GM18508 (cell line): ENCODE results near the gene JAK2.
"Not testable (repeated sequence)": the region's sequence is repeated elsewhere in the genome, so short reads cannot be mapped to it uniquely, and the experiment has no call there.

Experiments used
- ATAC-seq: cut with Tn5 transposase; IDR thresholded peaks from one replicate; pipeline ENCODE4 v1.9.1; 2021; ENCODE audit warnings: moderate number of reproducible peaks; ENCODE audit not compliant: insufficient read depth, unreplicated experiment

The JAK2 gene

DNA sequence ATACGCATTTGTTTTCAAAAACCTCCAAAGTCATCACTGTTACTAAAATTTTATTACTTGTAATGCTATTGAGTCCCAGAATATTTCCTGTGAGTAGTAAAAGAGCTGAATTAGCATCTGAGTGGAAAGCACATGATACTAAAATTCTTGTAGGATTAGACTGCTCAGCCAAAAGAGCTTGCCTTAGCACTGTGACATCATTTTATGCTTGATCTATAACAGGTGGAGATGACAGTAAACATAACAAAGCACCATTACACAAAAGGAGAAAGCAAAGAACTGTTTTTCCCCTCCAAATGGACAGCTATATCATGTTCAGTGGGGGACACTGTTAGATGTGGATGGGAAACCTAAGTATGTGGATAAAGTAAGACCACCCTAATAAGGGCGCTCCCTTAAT, 5.8 kb upstream of the JAK2 start:
- no peak for ATAC-seq

DNA sequence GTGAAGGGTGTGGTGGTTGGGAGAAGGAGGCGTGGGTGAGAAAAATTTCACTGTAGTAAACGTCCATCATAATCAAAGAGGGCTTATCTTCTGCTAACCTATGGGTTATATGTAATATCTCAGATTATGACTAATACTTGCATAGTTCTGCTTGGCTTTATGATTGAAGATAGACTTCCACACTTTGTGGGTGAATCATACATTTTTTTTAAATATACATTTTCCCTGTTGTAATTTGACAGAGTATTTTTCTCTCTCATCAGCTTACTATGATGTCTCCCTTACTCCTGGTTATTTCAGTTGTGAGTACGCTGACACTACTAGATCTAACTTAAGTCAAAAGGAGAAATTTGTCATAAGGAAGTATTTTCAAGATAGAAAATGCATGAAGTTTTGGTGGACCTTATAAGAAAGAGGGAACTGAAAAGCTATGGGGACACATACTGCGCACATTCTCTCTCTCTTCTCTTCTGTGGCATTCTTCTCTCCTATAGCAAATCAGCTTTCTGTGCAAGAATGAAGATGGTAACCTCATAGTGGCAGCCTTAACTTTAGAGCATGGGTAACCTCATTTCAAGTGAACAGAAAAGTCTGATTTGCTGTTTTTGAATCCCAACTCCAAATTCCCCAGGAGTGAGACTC, 4.9 kb upstream of the JAK2 start:
- ATAC-seq: no peak

DNA sequence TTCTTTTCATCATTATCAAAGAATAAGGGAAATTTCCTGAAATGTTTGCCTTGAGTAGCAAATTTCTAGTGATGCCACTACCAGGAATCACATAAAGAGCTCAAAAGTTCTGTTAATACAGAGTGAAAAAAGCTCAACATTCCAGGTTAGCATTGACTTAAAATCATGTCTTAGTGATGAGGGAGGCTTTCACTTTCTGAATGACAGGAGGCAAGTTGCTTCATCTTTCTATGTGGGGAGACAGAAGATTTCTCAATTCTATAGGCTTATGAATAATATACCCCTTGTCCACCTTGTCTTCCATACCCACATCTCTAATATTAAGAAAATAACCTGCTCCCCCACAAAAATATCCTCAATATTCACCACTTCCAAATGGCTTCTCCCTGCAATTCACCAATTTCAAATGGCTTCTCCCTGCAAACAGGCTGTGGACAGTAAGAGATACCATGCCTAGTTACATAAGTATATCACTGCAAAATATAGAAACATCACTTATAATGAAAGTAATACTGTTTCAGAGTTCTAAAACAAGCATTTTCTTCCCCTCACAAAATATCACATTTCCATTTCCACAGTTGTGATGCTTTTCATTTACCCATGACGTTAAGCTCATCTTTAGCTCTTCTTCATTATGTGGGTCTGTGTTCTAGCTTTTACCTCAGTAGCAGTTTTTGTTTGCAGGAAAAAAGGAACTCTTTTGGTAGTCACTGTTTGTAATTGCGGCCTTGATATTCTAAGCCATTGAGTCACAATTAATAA, 2.2 kb upstream of the JAK2 start:
- no peak for ATAC-seq

DNA sequence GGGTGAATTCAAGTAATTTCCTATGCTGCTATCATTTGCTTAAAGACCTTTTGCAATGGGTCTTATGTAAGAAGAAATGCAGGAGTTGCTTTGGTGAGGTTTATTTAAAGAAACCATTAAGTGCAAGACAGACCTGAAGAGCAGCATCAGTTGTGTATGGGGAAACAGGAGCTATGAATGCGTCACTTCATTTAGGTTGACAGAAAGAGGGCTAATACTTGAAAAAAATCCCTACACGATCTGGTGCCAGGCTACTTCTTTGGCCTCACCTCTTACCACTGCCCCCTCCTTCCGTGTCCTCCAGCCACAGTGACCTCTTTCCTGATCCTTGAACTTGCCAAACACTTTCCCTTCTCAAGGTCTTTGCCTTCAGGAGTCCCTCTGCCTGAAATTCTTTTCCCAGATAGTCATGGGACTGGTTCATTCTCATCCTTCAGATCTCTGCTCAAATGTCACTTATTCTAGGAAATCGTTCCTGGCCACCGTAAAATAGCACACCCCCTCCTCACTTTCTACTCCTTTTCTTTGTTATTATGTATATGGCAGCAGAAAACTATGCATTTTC, 1.4 kb upstream of the JAK2 start:
- no peak for ATAC-seq

DNA sequence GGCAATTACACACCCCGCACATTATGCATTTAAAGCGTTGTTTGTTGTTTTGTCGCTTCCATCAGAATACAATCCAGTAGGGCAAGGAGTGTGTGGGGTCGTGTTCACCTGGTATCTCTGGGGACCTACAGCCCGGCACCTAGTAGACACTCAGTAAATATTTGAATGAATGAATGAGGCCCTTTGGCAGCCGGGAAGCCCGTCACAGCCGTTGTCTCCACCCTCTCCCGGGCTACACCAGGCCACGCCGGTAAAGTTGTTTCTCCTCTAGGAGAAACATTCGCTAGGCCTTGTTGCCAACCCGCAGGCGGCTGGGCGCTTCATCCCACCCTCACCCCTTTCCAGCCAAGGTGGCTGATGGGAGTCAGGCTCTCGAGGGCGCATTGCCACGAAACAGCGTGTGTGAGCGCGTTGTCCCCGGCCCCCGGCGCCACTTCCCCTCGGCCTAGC, 876 bp upstream of the JAK2 start:
- no peak for ATAC-seq

DNA sequence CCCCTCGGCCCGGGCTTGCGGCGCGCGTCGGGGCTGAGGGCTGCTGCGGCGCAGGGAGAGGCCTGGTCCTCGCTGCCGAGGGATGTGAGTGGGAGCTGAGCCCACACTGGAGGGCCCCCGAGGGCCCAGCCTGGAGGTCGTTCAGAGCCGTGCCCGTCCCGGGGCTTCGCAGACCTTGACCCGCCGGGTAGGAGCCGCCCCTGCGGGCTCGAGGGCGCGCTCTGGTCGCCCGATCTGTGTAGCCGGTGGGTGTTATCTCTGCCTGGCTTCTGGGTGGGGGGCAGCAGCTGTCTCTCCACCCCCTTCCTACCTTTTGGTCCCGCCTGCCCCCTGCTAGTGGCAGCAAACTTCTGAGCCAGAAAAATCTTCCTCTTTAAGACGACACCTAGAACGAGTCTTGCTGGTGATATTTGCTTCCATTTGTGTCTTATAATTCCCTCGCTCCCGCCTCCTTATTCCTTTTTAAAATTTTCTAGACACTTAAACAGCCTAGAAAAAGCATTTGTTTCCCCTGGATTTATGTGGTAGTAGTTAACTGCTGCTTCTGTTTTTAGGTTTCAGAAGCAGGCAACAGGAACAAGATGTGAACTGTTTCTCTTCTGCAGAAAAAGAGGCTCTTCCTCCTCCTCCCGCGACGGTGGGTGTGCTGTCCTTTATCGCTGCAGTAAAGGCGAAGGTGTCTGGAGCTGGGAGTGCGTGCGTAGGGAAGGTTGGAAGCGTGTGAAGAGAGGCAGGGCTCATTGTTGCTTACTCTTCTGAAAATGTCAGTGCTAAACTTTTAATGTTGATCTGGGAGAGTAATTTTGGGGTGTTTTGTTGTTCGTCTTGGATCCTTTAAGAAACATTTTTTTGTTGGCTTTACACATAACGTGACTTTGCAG, 554 bp downstream of the JAK2 start:
- no peak for ATAC-seq

DNA sequence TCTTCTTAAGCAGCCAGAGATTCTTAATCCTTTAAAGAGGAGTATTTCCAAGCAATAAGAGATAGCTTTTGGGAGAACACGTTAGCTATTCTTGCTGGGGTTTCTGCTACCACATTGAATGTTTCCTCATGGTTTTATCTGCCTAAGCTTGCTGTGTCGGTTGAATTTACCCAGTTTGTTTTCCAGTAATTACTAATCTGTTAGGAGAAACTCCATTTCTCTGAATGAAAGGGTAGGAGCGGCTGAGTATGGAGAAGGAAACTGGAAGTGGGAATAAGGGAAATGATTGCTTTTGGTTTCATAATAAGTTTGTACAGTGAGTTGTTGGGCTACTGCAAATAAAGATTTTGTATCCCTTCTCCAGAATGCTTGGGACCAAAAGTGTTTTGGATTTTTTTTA, 1.2 kb downstream of the JAK2 start:
- no peak for ATAC-seq

DNA sequence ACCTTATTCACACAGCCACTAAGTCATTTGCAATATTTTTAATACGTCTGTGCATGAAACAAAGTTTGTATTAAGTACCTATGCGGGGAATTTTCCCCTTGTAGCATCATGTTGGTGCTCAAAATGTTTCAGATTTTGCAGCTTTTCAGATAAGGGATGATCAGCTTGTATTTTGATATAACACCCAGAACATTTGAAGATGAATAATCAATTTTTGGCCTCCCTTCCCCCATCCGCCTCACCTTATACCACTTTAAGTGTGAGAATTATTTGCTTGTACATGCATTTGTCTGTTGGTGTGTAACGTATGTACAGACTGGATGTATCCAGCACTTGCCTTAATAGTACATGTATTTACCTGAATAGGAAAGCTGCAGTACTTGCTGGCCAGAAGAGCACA, 1.7 kb downstream of the JAK2 start:
- ATAC-seq: no peak

DNA sequence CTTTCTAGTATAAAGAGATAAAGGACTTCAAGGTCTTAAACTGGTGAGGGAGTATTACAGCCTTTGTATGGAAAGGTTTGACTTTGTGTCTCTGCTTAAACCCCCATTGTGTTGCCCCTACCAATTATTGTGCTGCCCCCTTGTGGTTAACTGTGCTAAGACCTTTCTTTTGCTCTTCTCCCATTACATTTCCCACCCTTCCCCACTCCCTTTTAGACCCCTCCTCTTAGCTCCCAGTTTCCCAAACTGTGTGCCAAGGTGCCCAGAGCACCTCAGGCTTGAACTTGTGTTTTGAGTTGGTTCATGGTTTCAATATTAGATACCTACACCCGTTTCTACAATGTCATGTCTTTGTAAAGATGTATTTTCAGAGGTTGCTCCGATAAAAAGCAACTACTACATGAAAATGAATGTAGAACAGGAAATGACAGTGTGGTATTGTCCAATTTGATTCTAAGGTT, 2.9 kb downstream of the JAK2 start:
- no peak for ATAC-seq

DNA sequence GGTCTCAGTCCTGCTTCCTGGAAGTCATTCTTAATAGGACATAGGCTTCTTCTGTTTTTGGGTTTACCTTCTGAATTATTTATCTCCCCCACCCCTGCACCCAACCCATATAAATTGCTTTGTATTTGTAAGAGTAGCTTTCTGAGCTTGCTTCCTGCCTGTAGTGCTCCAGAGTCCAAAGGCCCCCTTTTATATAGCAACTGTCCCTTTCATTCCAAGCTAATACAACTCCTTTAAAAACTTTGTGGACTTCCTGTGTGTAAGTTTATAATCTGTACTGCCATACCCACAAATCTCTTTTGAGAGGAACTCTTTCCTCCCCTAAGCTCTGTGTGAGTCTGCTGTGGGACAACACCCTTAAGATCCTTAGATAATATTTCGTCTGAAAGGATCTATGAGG, 7.8 kb downstream of the JAK2 start:
- ATAC-seq: no peak

DNA sequence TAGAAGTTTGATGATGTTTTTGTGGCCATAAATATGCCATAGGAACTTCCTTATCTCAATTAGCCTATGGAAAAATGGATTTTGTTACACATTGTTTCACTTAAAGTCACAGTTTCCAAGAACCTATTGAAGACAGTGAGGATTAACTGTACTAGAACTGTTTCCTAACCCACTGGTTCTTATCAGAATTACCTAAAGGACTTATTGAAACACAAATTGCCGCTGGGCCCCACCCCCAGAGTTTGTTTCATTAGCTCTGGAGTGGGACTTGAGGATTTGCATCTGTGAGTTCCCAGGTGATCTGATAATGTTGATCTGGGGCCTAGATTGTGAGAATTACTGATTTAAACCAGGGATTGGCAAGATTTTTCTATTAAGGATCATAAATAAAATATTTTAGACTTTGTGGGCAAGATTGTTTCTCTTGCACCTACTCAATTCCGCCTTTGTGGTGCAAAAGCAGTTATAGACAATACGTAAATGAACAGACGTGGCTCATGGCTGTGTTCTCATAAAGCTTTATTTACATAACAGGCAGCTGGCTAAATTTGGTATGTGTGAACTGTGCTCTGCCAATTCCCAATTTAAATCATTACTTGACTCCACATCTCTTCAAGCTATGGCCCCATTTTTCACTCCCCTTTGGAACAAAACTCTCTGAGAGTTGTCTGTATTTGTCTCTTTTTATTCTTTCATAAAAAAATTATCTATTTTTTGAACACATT, 9.3 kb downstream of the JAK2 start:
- ATAC-seq: no peak

DNA sequence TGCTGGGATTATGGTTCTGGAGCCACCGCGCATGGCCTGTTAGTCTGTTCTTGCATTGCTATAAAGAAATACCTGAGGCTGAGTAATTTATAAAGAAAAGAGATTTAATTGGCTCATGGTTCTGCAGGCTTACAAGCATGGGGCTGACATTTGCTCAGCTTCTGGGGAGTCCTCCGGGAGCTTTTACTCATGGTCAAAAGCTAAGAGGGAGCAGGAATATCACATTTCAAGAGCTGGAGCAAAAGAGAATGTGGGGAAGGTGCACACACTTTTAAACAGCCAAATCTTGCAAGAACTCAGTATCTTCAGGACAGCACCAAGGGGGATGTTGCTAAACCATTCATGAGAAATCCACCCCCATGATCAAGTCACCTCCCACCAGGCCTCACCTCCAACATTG, 12.1 kb downstream of the JAK2 start:
- no peak for ATAC-seq

DNA sequence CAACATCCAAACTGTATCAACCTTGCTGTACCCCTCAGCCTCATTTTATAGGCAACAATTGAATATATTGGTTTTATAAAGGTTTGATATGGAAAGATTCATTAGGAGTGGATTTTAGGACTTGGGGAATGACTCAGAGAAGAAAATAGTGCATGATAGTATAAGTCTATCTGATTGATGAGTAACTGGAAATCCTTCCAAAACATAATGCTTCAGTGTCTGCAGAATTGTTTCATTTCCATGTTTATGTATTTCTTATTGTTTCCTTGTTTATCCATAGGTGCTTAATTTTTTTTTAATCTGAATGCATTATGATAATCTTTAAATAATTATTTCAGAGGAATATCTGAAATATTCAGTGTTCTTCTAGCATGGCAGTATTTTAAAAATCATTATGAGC, 12.6 kb downstream of the JAK2 start:
- no peak for ATAC-seq

DNA sequence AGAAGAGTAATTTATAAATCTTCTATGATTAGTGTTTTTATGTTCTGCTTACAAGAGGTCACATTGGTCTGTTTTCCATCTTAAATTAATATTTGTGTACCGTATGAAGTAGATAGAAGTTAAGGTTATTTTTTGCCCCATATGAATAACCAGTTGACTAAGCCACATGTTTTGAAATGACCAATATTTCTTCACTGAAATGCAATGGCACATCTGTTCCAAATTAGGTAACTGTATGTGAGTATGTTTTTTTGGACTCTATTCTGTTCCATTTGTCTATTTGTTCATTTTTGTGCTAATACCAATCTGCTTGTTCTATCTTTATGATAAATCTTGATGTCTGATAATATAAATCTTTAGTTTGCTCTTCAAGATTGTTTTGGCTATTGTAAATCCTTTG, 17.7 kb downstream of the JAK2 start:
- no peak for ATAC-seq

DNA sequence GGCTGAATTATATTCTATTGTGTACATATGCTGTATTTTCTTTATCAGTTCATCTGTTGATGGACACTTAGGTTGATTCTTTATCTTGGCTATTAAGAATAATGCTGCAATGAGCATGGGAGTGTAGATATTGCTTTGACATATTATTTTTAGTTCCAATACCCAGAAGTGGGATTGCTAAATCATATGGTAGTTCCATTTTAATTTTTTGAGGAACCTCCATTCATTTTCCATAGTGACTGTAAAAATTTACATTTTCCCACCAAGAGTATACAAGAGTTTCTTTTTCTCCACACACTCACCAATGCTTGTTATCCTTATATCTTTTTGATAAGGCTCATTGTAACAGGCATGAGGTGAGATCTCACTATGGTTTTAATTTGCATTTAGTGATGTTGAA, 19.4 kb downstream of the JAK2 start:
- no peak for ATAC-seq

DNA sequence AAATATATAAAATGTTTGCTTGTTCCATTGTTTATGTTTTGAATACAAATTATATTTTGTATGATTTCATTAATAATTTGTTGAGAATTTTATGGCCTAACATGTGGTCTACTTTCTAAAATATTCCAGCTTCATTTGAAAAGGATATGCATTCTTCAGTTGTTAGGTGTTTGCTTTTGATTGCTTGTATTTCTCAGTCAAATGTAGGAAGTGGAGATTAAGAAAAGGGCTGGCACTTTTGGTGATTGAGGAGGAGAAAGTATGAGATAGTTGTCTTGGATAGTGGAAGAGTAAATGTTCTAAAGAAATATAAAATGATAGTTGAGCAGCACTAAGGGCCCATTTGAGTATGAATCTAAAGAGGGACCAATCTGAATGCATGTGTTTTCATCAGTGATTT, 23.1 kb downstream of the JAK2 start:
- ATAC-seq: no peak

DNA sequence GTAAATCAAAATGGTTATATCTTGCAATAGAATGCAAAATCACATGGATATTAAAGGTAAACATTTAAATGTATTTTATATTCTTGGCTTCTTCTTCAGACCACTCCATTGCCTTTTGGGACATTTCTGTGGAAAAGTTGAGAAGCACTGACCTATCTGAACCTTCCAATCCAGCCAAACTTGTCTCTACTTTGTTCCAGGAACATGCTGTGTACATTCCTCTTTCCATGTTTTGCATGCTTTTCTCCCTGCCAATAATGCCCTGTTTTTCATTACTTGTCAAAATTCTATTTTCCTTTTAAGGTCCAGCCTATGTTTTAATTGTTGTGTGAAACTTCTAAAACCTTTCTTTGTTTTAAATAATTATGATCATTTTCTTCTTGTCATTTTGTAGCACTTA, 28.3 kb downstream of the JAK2 start:
- ATAC-seq: no peak

DNA sequence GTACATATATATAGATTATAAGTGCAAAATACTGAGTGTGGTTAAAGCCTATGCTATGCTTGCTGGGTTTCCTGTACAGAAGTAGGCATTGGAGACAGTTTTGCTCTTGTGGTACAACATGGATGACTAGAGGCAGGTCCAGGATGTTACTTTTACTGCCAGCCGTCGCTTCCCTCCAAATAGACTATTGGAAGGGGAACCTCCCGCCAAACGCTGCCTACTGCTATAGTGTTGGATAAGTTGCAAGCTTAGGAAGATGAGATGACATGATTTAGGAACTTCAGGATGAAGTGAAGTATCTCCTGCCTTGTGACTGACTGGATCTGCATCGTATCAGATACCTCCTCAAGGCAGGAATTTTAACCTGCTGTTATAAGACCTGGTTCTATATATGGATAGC, 30.9 kb downstream of the JAK2 start:
- no peak for ATAC-seq

DNA sequence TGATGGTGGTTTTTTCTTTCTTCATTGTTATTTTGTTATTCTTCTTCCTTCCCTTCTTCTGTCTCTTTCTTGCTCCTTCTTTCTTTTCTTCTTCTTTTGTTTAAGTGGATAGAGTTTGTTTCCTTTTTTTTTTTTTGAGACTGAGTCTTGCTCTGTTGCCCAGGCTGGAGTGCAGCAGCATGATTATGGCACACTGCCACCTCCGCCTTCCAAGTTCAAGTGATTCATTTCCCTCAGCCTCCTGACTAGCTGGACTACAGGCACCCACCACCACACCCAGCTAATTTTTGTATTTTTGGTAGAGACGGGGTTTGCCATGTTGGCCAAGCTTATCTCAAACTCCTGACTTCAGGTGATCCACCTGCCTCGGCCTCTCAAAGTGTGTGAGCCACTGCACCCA, 40.3 kb downstream of the JAK2 start:
- ATAC-seq: no peak

DNA sequence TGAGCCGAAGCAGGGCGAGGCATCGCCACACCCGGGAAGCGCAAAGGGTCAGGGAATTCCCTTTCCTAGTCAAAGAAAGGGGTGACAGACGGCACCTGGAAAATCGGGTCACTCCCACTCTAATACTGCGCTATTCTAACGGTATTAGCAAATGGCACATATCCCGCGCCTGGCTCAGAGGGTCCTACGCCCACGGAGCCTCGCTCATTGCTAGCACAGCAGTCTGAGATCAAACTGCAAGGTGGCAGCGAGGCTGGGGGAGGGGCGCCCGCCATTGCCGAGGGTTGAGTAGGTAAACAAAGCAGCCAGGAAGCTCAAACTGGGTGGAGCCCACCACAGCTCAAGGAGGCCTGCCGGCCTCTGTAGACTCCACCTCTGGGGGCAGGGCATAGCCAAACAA, 46.9 kb downstream of the JAK2 start:
- not testable (repeated sequence) for ATAC-seq
